ENCODE results near the gene RPUSD1.

RPUSD1 gene

DNA sequence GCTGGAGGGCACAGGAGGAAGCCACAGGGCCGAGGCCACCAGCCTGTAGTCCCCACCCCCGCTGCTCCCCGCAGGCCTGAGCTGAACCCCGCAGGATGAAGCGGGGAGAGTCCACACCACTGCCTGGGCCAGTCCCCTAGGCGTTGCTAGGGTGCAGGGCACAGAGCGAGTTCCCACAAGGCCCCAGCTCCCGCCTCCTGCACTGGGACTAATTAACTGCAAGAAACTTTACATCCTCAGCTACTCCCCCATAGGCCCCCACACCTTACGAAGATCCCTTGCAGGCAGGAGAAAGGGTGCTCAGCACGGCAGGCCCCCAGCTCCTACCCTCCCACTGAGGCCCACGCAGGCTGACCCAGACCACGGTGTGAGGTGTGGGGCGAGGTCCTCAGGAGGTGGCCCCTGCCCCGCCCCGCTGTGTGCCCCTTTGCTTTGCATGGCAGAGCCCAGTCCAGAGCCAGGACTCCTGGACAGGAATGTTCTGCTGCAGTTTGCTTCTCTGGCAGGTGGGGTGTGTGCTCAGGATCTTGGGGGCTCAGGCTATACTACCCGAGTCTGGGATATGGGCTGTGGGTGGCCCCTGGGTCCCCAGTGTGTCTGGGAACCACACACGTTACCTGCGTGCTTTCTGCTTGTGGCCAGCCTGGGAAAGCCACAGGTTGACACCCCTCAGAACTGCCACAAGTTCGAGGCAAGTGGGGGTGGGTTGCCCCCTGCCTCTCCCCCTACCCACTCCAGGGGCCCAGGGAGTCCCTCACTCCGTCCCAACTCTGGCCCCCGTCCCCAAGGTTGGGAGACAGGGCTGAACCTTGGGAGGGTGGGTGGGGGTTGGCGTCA, 11.1 kb upstream of the RPUSD1 start:
- no peak for DNase-seq (ENCODE audit: low spot score)

DNA sequence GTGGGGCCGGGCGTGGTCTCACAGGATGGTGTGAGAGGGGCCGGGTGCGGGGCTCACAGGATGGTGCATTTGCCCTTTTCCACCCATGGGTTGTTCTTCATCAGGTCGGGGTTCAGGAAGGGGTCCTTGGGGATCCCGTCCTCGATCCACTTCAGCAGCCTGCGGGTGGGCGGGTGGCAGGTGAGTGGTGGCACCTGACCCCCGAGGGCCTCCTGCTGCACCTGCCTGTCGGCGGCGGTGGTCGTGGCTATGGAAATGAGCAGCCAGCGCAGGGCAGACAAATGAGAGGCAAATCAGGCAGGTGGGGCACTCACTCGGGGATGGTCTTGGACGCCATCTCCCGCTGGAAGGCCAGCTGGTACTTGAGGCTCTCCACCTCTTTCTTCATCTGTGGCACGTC, 10.5 kb upstream of the RPUSD1 start:
- no peak for DNase-seq (ENCODE audit: low spot score)

DNA sequence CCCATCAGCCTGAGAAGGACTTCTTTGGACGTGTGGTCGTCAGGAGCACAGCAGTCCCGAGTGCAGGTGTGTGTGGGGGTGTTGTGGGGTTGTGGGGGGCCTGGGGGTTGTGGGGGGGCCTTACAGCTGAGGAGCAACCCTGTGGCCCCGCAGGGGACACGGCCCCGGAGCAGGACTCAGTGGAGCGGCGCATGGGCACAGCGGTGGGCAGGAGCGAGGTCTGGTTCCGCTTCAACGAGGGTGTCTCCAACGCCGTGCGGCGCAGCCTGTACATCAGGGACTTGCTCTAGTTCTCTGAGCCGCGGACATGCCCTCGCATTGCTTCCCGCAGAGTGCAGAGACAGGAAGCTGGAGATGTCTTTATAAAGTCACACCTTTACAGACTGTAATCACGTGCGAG, 9.5 kb upstream of the RPUSD1 start:
- DNase-seq (ENCODE audit: low spot score), result no peak

DNA sequence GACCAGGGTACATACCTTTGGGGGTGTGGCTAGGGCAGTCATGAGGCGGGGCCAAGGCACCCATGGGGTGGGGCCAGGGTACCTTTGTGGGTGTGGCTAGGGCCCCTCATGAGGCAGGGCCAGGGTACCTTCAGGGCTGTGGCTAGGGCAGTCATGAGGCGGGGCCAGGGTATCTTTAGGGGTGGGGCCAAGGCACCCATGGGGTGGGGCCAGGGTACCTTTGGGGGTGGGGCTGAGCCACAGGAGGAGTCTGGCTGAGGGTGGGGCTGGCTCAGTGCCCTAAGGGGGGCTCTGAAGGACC, 8.9 kb upstream of the RPUSD1 start:
- DNase-seq (ENCODE audit: low spot score), result no peak

DNA sequence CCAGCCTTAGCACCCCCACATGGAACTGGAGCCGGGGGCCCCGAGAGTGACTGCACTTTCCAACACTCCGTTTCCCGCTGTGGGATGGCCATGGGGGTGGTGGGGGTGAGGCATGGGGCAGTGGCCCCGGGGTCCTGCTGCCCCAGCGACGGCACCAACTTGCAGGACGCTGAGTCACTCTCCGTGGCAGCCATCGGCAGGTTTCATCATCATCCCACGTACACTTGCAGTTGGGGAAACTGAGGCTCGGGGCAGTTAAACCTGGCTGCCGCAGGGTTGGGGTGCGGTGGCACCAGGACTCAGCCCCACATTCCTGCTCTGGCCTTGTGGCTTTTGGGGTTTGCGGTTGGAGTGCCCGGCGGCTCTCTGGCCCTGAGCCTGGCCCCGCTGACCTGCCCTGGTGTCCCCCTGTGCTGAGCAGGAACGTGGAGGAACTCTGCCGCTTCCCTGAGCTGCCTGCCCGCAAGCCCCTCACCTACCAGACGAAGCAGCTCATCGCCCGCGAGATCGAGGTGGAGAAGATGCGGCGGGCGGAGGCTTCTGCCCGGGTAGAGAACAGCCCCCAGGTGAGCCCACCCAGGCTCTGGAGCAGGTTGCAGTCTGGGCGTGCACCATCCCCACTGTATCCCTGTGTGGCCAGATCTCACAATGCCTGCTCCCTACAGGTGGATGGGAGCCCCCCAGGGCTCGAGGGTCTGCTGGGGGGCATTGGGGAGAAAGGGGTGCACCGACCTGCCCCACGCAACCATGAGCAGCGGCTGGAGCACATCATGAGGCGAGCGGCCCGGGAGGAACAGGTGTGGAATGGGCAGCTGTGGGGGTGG, 8.3 kb upstream of the RPUSD1 start:
- DNase-seq (ENCODE audit: low spot score), result no peak

DNA sequence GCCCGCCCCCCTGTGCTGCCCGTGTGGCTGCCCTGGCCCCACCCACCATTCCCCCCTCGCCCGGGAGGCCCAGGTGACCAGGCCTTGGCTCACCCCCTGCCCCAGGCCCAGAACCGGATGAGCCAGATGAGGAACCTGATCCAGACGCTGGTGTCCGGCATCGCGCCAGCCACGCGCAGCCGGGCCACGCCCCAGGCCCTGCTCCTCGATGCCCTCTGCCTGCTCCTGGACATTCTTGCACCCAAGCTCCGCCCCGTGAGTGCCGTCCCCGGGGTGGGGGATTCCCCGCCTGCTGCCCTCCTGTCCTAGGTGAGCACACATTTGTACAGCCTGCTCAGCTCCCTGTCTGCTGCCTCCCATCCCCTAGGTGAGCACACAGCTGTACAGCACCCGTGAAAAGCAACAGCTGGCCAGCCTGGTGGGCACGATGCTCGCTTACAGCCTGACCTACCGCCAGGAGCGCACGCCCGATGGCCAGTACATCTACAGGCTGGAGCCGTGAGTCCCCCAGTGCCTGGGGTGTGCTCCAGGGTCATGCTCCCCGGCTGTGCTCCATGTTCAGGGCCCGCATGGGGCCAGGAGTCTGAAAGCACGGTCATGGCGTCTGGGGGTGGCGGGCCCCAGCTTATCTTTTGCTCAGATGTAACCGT, 7.5 kb upstream of the RPUSD1 start:
- no peak for DNase-seq (ENCODE audit: low spot score)

DNA sequence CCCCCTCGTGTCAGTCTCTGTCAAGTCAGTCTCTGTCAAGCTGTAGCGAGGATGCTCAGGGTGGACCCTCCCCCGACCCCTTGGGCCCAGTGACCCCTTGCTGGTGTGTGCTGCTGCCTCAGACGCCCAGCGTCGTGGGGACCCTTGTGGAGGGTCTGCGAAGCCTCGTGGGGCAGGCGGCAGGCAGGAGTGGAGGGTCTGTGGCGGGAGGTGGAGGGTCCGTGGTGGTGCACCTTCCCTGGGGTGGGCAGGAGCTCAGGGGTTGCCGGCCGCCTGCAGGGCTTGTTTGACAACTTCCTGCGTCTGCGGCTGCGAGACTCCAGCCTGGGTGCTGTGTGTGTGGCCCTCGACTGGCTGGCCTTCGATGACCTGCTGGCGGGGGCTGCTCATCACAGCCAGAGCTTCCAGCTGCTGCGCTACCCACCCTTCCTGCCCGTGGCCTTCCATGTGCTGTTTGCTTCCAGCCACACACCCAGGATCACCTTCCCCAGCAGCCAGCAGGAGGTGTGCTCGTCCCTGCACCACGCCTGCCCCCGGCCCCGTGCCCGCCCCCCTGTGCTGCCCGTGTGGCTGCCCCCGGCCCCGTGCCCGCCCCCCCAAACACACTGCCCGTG, 6.8 kb upstream of the RPUSD1 start:
- DNase-seq (ENCODE audit: low spot score), result no peak

DNA sequence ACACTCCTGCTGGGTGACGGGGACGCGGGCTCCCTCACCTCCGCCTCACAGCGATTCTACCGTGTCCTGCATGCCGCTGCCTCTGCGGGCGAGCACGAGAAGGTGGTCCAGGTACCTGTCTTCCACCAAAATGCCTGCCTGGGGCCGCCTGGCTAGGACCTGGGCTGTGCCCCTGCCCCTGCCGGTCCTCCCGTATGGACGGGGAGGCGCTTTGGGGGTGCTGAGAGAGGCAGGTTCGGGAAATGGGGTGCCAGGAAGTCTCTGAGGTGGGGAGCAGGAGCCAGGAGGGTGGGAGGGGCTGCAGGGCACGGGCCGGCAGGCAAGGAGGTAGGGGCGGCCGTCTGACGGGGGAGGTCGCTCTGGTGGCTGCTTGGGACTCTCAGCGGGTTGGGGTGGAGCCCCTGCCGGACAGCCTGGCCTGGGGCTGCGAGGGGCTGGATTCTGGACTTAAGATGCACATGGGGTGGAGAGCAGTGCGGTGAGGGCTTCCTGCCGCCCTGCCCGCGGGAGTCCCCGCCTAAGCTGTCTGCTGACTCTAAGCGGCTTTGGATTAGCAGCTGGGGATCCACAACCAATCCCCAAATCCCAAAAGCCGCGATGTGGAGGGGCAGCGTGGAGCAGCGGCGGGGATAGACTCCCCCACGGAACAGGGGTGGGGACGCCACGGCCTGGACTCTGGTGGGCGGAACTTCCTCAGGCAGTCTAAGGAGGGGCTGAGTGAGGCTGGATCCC, 6.1 kb upstream of the RPUSD1 start:
- DNase-seq (ENCODE audit: low spot score), result no peak

DNA sequence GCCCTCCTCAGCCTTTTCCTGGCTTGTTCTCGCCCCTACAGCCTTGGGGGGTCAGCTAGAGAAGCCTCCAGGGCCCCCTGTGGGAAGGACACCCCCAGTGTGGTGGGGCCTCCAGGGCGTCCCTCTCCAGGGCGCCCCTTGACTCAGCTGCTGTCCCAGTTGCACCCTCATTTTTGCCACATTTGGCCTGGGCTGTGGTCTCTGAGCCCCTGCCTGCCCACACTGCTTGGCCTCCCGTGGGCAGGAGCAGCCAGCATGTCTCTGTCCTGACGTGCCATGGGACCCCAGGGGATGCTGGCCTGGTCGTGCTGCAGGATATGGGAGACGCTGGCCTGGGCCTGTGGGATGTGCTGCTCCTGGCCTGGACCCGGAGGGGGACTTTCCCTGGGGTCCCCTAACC, 5.2 kb upstream of the RPUSD1 start:
- DNase-seq (ENCODE audit: low spot score), result no peak

DNA sequence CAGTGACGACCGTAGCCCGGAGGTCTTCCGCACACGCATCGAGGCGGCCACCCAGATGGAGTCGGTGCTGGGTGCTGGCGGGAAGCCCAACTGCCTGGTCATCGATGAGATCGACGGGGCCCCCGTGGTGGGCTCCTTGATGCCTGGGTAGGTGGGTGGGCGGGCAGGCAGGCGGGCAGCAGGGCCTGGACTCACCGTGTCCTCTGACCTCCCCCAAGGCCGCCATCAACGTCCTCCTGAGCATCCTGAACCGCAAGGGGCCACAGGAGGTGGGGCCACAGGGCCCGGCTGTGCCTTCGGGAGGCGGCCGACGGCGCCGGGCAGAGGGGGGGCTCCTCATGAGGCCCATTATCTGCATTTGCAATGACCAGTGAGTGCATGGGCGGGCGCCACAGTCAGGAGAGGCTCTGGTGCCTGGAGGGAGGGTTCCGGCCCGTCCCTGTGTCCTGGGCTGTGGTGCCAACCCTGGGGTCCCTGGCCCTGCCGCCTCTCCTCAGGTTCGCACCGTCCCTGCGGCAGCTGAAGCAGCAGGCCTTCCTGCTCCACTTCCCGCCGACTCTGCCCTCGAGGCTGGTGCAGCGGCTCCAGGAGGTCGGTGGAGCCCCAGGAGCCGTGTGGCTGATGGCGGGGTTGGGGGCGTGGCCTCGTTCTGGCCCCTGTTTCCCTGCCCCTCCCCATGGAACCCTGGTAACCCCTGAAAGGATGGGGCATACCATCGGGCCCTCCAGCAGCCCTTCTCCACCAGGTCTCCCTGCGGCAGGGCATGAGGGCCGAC, 4.2 kb upstream of the RPUSD1 start:
- DNase-seq (ENCODE audit: low spot score), result no peak

DNA sequence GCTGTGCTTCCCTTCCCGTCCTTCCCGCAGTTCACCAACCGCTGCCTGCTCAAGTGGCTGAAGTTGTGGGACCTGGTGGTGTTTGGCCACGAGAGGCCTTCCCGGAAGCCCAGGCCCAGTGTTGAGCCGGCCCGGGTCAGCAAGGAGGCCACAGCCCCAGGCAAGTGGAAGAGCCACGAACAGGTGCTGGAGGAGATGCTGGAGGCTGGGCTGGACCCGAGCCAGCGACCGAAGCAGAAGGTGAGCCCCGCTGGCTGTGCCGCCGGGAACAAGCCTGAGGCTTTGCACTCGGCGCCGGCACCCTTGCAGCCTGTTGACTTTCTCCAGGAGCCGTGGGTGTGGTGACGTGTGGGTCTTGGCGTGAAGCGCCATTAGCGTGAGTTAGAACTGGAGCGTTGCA, 3.0 kb upstream of the RPUSD1 start:
- no peak for DNase-seq (ENCODE audit: low spot score)

DNA sequence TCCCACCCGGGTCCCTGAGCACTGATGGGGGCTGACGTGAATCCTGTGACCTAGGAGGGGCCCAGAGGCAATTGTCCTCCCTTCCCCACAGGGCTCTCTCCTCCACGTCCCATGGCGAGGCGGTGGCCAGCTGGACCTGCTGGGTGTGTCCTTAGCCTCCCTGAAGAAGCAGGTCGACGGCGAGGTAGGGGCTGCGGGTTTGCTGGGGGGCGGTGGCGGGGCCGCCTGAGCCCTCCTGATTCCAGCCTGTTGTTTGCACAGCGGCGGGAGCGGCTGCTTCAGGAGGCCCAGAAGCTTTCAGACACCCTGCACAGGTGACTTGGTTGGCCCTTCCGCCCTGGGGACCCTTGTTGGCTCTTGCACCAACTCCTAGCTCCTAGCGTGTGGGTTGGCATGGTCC, 1.9 kb upstream of the RPUSD1 start:
- no peak for DNase-seq (ENCODE audit: low spot score)

DNA sequence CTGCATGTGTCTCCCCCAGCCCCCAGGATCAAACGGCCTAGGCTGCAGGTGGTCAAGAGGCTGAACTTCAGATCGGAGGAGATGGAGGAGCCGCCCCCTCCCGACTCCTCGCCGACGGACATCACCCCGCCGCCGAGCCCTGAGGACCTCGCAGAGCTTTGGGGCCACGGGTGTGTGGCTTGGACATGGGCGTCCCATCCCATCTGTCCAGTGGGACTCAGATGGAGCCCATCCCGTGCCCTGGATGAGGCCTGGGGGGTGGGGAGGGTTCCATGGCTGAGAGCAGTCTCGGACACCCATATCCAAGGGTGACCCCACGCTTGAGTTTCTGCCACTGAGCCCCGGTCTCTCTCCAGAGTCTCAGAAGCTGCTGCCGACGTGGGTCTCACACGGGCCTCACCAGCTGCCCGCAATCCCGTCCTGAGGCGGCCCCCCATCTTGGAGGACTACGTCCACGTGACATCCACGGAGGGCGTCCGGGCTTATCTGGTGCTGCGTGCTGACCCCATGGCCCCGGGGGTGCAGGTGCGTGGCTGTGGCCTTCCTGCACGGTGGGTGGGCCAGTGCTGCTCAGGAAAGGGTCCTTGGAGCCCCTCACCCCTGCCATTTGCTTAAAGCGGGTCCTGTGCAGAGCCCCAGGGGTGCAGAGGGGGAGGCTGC, 1.1 kb upstream of the RPUSD1 start:
- no peak for DNase-seq (ENCODE audit: low spot score)

DNA sequence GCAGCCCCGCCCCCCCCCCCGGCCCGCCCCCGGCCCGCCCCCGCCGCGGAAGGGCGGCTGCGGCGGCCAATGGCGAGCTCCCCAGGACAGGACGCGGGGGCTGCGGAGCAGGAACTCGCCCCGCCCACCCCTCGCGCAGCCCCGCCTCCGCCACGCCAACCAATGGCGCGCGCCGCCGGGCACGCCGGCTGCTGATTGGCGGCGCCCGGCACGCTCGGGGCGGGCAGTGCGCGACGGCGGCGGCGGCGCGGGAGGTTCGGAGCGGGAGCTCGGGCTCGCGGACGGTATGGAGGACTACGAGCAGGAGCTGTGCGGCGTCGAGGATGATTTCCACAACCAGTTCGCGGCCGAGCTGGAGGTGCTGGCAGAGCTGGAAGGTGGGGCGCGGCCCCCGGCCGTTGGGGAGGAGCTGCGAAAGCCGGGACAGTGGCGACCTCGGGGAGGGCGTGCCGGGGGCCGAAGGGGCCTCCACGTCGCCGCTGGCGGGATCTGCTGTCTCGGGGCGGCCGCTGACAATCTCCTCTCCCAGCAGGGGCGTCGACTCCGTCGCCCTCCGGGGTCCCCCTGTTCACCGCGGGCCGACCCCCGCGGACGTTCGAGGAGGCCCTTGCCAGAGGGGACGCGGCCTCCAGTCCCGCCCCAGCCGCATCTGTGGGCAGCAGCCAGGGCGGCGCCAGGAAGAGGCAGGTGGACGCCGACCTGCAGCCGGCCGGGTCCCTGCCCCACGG, 382 bp upstream of the RPUSD1 start, which contains the start of gene CHTF18:
Gene CHTF18, plus strand, starts transcription at position 222 of the 728 bp plus-strand sequence. Its CDS starts 65 bp downstream, at position 287.
- peak; percentile 94 for DNase-seq (ENCODE audit: low spot score)

DNA sequence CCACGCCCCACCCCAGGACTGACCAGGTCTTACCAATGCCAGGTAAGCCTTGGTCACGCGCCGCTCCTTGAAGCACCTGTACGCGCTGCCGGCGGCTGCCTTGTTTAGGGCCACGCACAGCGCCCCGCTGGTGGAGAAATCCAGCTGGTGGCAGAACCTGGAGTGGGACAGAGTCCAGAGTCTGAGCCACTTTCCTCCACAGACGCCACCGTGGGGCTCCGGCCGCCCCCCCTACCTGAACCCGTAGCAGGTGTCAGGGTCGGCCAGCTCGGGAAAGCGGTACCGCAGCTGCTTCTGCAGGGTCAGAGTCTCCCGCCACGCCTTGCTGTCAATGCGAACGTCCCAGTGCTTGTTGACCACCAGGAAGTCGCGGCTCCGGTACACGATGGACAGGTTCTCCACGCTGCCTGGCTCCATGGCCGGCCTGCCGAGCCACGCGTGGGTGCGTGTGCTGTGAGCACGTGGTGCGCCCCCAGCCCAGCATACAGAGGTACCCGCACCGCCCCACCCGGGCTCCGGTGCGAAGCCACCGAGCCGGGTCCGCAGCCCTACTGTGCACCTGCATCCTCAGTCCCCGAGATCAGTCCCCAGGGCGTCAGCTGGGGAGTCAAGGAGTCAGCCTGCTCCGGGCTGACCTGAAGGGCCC, 737 bp downstream of the RPUSD1 start:
- DNase-seq (ENCODE audit: low spot score), result no peak

DNA sequence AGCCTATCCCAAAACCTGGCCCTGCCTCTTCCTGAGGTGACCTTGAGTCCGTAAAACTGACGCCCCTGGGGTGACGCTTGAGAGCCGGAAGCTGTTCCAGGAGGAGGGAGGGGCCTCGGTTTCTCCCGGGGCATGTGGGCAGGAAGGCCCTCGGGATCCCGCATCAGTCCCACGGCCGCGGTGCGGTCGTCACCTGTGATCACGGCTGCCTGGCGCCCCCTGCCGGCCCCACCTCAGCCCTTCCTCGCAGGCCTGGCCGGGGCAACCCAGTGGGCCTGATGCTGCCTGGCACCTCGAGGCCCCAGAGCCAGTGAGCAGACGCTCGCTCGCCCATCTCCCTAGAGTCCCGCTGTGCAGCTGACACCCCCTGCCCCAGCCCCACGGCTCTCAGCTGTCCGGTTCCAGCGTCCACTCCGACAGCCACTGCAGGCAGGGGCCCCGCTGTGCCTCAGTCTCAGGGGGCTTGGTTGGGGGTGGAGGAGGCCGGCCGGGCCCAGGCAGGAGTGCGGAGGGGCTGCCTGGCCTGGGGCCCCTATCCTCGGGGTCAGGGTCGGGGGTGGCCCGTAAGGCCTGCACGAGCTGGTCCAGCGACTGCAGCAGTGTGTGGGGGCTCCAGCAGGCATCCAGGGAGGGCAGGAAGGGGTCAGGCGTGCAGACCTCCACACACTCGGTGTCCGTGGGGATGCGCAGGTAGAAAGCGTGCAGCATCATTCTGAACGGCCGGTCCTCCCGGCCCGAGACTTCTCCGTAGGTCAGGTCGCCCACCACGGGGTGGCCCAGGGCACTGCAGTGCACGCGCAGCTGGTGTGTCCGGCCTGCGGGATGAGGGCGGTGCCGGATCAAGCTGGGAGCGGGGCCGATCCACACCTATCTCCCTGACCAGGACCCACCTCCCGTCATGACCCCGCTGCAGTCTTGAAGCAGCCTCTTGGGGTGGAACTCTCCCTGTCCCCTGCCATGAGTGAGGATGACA, 2.3 kb downstream of the RPUSD1 start:
- DNase-seq (ENCODE audit: low spot score), result peak; percentile 73

DNA sequence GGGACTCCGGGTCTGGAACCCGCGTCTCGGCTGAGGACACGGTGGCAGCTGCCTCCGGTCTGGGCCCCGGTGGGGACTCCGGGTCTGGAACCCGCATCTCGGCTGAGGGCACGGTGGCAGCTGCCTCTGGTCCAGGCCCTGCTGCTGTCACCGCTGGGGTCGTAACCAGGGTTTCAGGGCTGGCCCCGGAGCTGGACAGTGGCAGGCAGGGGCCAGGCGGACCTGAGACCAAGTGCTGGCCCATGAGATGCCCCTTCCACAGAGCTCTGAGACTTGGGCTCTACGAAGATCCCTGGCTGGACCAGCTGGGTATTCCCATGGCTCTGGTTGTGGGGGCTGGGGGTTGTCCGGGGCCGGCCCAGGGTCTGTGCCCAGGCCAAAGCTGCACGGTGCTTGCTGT, 3.8 kb downstream of the RPUSD1 start:
- no peak for DNase-seq (ENCODE audit: low spot score)

Data from CD4-positive, alpha-beta T cell treated with Interleukin-2 at 100 ng/mL for 4 hours (primary cell).